ENCODE measurements around the gene SFT2D1.

Gene SFT2D1

DNA sequence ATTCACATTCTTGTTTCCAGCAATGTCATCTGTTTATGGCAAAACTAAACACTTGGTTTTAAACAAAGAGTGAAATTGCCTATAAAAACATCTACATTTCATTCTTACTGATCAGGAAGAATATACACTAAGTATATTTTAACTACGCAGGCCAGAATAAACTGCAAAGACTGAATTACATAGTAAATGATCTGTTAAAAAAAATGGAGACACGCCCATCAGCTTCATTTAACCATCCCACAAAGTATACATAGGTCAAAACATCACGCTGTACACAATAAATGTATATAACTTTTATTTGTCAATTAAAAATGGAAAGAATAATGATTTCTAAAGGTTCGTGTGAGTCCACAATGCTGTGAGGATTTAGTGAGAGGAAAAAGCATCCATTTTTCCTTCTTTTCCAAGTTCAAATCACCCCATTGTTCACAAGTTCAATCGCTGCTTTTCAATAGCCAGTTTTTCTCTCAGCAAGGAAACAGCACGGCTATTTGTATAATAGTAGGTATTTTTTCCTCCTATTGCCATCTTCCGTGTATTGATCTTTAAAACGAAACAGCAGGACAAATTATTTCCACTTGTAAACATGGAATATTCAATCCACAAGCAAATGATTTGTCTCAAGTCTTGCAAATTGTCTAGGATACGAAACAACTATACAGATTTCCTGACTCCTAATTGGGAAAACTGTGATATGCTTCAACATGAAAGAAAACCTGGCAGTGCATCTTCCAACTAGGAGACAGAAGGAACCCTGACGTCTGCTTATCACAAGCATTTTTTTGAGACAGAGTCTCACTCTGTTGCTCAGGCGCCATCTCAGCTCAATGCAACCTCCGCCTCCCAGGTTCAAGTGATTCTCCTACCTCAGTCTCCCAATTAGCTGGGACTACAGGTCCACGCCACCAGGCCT is 10.6 kb downstream of the SFT2D1 start:
- no peak for DNase-seq

DNA sequence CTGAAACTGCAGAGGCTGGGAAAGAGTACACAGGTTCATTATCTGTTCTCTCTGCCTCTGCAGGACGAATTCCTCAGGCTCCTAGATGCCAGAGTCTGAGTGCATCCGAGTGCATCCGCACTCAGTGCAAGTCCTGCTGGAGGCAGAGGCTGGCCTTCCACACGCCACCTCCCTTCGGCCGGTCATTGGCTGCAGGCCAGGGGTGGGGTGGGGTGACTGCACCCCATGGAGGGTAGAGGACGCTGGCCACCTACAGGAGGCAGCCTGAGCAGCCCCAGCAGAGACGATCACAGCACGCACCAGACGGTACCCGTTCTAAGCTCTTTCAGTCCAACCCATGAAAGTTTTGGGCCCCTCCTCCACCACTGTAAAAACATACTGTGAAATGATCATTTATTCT is 11.7 kb downstream of the SFT2D1 start:
- no peak for DNase-seq

DNA sequence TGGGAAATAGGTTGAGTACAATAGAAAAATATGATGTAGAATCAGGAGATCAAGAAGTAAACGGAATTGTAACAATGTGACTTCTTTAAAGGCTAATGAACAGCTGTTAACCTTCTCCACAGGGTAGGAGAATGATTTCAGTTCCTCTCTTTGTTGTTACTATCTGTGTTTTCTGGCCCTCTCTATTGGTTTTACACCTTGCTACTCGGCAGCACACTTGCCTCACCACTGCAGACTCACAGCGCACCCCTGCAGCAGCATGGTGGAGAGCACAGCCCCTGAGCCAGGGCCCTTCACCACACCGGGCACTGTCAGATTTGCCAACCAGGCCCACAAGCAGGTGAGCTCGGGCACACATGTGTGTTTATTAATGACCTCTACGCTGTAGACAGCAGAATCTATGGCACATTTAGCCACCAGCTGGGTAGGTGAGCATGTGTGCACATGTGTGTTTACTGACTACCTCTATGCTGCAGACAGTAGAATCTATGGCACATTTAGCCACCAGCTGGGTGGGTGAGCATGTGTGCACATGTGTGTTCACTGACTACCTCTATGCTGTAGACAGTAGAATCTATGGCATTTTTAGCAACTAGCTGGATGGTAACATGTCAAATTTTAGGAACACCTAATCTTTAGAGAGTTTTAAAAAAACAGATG is 16.8 kb downstream of the SFT2D1 start:
- no peak for DNase-seq

DNA sequence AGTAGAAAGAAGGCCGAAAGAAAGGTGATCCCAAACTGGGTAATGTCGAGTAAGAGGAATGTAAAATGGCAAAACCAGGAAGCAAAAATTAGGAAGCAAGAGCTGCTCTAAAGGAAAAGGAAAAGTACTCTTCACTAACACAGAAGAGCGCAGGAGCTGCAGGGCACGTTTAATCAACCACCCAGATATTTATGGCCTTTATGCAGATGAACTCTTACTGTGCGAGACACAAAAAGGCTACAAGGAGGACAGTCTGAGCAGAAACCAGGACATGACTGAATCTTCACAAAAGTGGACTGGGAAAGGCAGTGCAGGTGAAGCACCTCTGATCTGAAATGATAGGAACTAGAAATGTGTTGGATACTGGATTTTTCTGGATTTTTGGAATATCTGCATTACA is 18.9 kb downstream of the SFT2D1 start:
- DNase-seq, result no peak

DNA sequence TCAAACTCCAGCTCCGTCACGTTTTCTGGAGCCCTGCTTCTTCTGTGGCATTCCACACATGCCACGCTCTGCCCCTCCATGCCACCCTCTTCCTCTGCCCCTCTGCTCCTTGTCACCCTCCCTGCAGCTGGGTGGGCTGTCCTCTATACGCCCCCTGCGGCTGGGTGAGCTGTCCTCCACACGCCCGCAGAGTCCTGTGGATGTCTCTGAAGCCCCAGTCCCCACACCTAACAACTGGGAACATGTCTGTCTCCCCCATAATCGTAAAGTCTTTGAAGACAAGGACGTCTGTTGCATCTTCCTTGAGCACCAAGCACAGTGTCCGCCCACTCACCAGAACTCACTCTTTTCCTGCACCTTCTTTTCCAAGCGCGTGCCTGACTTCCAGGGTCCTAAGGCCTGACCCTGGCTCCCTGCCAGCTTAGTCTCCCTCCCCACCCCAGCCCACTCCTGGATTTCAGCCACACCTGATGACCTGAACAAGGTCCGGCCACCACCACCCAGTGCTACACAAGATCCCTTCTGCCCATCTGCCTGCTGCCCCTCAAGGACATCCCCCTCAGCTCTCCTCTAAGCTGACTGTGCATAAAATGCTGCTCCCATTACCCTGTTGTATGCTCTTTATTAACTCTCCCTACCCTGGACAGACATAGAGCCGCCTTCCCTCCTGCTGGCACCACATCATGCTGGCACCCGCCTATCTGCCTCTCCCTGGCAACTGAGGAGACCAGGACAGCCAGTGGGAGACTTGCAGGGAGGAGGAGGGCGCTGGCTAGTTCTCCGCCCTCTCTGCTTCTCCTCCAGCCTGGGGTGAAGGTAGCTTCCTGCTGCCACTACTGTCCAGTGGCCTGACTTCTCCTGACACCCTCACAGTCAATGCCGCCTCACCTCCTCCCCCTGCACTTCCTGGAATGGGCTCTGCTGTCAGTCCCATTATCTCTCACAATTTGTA is 23.4 kb downstream of the SFT2D1 start:
- no peak for DNase-seq

DNA sequence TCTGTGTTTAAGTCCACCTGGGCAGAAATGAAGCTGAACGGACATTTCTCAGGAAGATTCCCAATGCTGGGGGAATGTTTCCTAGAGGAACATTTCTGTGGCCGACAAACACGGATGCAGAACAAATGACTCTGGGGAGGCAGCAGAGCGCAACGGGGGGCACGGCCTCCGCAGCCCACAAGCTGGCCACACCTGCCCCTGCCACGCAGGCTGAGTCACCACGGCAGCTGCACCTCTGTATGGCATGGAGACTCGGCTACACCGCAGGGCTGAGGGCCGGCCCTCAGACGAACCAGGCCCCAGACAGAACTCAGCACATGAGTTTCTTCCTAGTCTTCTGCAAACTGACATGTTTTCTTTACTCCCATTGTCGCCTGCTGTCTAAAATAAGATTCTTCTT is 24.1 kb downstream of the SFT2D1 start:
- DNase-seq, result no peak

DNA sequence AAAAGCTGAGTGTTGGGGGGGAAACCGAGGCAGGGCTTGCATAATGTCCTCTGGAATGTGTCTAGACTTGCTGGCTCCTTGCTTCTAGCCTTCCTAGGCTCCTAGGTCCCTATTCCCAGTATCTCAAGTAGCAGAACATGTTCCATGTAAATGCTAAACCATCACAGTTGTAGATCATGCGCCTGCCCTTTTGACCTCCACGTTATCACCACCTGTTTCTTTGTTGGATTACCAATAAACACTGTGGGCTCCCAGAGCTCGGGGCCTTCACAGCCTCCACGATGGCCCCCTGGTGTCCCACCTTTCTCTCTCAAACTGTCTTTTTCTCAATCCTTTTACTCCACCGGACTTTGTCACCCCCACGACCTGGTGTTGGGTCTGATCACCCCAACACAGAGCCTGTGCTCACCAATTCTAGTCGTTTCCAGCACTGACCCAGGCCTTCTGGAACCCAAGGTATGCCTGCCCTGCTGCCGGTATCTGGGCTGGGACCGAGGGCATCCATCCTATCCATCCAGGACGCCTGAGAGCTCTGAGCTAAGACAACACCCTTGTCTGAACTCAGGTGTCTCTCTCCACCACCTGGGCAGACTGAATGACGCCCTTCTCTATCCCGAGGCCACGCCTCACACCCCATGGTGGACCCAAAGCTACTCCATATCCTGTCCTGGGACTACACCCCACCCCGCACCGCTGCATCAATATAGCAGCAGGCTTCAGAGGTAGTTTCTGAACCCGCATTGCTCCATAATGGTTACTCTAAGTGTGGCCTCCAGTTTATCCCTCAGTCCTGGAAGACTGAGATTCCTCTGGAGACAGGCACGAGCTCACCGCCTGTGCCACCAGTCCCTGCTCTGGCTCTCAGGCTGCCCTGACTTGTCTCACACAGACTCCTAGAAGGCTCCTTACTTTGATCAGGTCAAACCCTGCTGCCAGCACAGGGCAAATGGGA is 24.8 kb downstream of the SFT2D1 start:
- DNase-seq, result no peak

DNA sequence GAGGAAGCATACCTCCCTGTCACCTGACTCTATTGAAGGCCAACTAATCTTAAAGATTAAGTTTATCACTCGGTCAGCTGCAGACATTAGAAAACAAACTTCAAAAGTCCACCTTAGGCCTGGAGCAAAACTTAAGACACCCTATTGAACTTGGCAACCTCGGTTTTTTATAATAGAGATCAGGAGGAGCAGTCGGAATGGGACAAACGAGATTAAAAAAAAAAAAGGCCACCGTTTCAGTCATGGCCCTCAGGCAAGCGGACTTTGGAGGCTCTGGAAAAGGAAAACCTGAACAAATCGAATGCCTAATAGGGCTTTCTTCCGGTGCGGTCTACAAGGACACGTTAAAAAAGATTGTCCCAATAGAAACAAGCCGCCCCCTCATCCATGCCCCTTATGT is 26.9 kb downstream of the SFT2D1 start:
- DNase-seq, result no peak

DNA sequence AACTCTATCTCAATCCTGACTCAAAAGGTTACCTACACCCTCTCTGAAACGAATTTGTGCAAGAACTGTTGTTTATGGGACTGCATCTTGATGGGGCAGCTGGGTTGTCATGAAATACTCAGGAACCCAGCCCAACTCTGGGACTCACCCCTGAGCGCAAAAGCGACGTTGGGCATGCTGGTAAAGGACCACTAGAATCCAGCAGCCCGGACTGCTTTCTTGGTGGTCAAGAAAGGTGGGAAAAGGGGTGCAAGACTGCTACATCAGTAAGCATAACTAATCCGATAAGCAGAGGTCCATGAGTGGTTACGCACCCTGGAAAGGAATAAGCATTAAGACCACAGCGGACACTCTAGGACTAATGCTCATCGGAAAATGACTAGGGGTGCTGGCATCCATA is 27.9 kb downstream of the SFT2D1 start:
- DNase-seq, result no peak

DNA sequence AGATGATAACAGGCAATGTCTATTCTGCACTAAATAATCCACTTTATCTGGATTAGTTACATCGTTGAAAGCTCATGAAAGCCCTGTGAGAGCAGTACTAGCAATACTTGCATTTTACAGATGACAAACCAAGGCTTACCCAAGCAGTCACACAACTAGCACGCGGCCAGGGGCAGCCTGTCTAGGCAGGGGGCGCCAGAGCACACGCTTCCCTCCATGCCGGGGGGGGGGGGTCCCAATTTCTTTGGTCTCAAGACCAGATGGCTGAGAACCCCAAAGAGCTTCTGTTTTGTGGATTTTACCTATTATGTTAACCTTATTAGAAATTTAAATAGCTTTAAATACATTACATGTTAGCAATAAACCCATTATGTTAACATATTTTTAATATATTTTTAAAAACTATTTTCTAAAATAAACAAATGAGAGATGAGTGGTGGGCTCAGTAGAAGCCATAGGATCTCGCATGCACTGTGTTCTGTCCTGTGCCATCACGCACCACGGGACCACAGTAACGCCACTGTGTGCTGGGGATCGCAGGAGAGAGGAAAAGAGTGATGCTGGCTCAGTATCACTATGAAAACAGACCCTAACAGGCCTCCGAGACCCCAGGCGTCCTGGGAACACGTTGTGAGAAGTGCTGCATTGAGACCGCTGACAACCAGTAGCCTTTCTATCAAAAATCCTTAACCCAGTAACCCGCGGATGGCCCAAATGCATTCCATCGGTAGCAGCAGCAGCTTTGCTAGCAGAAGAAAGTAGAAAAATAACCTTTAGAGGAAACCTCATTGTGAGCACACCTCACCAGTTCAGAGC is 28.9 kb downstream of the SFT2D1 start:
- DNase-seq, result peak; percentile 39 to 82

DNA sequence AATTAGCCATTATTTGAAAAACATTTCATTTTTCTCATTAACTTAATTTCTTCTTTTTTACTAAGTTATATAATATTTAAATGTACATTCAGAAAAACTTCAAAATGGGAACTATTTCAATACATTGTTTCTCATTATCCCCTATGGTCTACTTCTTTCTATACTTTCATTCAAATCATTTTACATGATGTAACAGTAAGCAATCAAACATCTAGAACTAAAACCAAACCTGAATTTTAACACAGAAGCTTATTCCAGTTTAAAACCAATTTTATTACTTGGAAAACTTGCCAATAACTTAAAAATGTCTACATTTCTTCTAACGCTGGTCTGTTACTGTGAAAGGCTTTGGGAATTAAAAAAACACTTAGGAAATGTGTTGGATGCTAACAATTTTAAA is 29.5 kb downstream of the SFT2D1 start:
- no peak for DNase-seq

DNA sequence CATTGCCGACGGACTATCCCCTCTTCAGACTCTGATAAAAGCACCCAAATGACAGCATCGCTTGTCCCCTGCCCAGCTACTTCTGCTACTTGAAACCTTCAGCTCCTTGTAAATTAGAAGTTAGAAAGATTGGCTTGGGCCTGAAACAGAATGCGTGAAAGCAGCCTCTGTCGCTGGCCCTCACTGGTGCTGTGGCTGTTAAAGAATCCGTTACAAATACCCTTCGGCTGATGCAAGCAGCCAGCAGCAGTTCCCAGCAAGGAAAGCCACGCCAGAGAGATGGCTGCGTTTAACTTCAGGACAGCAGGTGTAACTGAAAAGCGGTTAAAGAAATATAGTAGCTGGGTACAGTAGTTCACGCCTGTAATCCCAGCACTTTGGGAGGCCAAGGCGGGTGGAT is 31.7 kb downstream of the SFT2D1 start:
- DNase-seq, result no peak

DNA sequence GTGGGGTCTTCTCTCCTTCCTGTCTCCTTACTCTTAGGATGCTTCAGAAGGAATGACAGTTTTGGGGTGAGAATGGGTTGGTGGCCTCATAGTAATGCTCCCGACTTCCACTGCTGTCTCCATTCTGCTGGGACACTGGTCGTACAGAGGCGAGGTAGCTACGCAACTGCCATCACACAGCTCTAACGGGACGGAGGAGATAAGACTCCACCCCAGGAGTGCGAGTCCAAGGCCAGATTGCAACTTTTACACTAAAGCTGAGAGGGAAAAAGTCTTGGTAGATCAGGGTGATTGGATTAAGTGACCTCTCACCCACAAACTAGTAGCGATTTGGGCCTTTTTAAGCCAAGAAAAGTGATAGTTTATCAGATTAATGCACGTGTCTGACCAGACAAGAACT is 32.4 kb downstream of the SFT2D1 start:
- DNase-seq, result no peak

DNA sequence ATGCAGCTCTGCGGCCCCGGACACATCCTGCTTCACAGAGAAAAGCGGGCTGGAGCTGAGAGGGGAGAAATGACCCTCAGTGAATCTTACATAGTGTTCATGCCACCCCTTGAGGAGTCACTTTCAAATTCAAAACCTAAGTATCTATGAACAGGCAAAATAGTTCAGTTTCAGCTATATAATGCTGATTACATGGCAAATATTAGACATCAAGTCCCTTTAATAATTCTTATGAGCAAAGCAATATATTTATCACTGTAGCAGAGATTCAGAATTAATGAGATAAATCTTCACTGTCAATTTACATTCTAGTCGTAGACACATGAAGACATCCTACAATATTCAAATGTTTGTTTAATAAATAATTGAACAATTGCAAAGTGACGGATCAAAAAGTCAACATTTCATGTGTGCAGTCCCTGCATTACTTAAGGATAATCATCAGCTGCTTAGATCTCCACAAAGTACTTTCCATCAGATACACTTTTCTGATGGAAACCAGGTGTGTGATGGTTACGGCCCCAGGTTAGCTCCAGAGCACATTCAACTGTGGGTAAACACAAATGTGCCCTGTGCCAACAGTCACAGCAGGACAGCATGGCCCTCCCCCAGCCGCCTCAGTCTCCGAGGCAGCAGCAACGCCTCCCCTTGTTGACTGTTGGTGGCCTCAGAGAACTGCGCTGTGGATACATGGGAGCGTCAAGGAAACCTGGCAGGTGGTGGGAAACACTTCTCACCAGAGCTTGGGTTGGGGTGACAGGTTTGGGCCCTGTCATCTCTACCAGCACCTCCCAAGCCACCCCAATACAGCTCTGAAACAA is 33.4 kb downstream of the SFT2D1 start:
- no peak for DNase-seq

DNA sequence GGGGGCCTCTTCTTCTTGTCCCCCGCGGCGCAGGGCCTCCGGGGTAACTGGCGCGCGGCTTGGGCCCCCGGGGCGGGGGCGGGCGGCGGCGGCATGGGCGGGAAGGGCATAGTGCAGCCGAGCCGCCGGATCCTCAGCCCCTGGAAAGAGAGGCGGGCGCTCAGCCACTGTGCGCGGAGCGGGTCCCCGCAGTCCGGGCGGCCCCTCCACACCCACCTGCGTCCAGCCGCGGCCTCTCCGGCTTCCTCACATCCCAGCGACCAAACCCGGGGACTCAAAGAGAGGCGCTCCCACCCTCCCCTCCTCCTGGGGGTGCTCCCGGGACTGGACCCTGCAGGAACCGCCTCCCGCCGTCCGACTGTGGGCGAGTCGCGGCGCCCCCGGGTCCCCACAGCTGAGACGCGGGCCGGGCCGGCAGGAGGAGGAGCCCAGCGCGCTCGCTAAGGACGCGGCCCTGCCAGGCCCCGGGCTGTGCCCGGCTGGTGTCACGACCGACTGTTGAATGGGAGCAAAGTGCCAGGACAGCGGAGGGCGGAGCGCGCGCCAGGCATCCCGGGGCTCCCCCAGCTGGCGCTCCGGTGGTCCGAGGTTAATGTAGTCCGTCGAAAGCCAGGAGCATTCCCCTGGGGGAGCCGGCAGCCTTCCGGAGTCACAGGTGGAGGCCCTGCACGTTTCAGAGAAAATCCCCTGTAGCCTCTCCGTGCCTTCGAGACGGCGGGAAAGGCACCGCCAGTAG is 34.1 kb downstream of the SFT2D1 start, which contains the start of gene PRR18:
Gene PRR18, minus strand, starts transcription at position 360 of the 736 bp plus-strand sequence. Its CDS starts 250 bp downstream, at position 110.
- DNase-seq, result no peak

DNA sequence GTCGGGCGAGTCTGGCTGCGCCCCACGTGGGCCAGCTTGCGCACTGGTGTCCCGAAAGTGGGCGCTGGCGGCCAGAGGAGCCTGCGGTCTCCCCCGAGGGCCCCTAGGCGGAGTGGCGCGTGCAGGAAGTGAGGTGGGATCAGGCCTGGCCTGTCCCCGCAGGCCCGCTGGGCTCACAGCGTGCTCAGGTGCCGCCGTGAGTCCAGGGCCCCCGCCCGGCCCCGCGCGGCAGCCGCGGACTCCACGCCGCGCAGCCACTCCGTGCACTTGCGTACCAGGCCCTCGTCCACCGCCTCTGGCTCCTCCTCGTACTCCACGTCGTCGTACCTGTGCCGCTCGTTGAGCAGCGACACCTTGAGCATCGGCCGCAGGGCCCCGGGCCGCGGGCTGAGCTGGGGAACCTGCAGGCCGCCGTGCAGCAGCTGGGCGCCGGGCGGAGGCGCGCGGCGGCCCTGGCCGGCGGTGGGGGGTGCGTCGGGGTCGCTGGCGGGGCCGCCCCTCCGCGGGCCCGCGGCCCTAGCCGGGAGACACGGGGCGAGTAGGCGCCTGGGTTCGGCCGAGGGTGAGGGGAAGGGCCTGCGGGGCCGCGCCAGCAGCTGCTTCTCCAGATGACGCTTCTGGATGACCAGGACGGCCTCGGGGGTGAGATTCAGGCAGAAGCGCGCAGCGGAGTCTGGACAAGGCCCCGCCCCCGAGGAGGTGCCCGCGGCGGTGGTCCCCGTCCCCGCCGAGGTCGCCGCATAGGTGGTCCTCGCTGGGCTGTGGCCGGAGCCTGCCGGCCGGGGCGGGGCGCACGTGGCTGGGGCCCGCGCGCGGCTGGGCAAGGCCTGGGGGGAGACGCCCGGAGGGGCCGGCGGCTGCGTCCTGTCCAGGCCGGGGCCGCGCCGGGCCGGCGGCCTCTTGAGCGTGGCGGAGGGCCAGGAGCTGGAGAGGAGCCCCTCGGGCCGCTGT is 35.0 kb downstream of the SFT2D1 start:
- DNase-seq, result no peak

DNA sequence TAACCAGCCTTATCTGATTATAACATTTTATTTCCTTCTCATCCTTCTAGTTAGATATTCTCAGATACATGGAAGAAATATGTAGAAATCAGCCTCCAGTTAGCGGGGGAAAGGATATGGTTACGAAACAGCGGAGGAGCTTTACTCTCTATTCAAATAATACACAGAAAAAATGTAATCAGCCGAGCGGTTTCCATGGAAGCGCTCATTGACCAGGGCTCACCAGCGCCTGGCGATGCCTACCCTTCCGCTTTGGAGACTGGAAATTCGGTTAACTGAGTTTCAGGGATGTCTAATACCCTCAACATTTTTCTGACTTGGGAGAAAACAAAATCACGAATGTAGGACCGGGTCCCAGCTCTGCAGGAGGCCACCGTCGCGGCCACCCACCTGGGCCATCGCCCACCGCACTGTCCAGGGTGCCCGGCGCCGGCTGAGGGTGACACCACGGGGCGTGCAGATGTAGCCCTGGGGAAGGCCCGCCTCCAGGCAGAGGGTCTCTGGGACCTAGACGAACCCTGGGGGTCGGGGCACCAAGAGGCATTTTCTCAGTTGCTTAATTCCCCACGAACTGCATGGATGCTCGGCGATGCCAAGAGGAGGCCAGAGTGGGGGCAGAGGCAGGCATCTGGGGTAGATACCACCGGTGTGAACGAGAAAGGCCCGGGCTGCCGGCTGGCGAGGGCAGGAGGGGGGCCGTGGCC is 35.8 kb downstream of the SFT2D1 start:
- no peak for DNase-seq

Measured in inflammatory macrophage treated with lipopolysaccharide for 1 hour (primary cell).